ENCODE measurements around the gene ARMC10.

ARMC10 gene

GRCh38 chr7:103123529-103123928 lies 48.6 kb downstream of the ARMC10 start:
- no peak for TF ChIP-seq CTCF (IDR thresholded peaks at IDR 0.05)
- H3K36me3 ChIP-seq, result peaks cover 20% of the 10 kb centered on the region
- no peaks in the 10 kb centered on the region for H3K27me3 ChIP-seq
- no peaks in the 10 kb centered on the region for H3K9me3 ChIP-seq
- no peak overlapping the region for H3K4me3 ChIP-seq (ENCODE audit: low read depth in 1 of 2, low read length in 1 of 2)
- no peaks in the 10 kb centered on the region for H3K4me1 ChIP-seq (ENCODE audit: control insufficient read depth in 1 of 2, insufficient read depth in 1 of 2, low read depth in 1 of 2, low read length in 1 of 2)
- H3K27ac ChIP-seq, result no peak overlapping the region

GRCh38 chr7:103124429-103124979 lies 49.6 kb downstream of the ARMC10 start:
- no peaks in the 10 kb centered on the region for H3K27me3 ChIP-seq
- H3K27ac ChIP-seq, result no peak overlapping the region
- no peaks in the 10 kb centered on the region for H3K4me1 ChIP-seq (ENCODE audit: control insufficient read depth in 1 of 2, insufficient read depth in 1 of 2, low read depth in 1 of 2, low read length in 1 of 2)
- no peaks in the 10 kb centered on the region for H3K9me3 ChIP-seq
- peaks cover 19% of the 10 kb centered on the region for H3K36me3 ChIP-seq
- no peak overlapping the region for H3K4me3 ChIP-seq (ENCODE audit: low read depth in 1 of 2, low read length in 1 of 2)
- no peak for TF ChIP-seq CTCF (IDR thresholded peaks at IDR 0.05)

- H3K9me3 ChIP-seq, result no peaks in the 10 kb centered on the region
- TF ChIP-seq CTCF (IDR thresholded peaks at IDR 0.05), result no peak
- H3K27ac ChIP-seq, result no peak overlapping the region
- peaks cover 9% of the 10 kb centered on the region for H3K36me3 ChIP-seq
- H3K4me1 ChIP-seq (ENCODE audit: control insufficient read depth in 1 of 2, insufficient read depth in 1 of 2, low read depth in 1 of 2, low read length in 1 of 2), result no peaks in the 10 kb centered on the region
- no peak overlapping the region for H3K4me3 ChIP-seq (ENCODE audit: low read depth in 1 of 2, low read length in 1 of 2)
- H3K27me3 ChIP-seq, result no peaks in the 10 kb centered on the region
These were observed 52.1 kb downstream of the ARMC10 start for GRCh38 chr7:103127006-103127405.

- peaks cover 9% of the 10 kb centered on the region for H3K36me3 ChIP-seq
- H3K27ac ChIP-seq, result no peak overlapping the region
- H3K4me1 ChIP-seq (ENCODE audit: control insufficient read depth in 1 of 2, insufficient read depth in 1 of 2, low read depth in 1 of 2, low read length in 1 of 2), result no peaks in the 10 kb centered on the region
- H3K27me3 ChIP-seq, result no peaks in the 10 kb centered on the region
- H3K9me3 ChIP-seq, result no peaks in the 10 kb centered on the region
- H3K4me3 ChIP-seq (ENCODE audit: low read depth in 1 of 2, low read length in 1 of 2), result no peak overlapping the region
- TF ChIP-seq CTCF (IDR thresholded peaks at IDR 0.05), result no peak
These were observed 55.0 kb downstream of the ARMC10 start for GRCh38 chr7:103129702-103130549.

GRCh38 chr7:103130901-103131624 lies 56.1 kb downstream of the ARMC10 start:
- Histone ChIP-seq H3K9me3 (no peaks in the 10 kb centered on the region), H3K4me3 (ENCODE audit: low read depth in 1 of 2, low read length in 1 of 2) (no peak overlapping the region), H3K27ac (no peak overlapping the region), H3K27me3 (no peaks in the 10 kb centered on the region), H3K4me1 (ENCODE audit: control insufficient read depth in 1 of 2, insufficient read depth in 1 of 2, low read depth in 1 of 2, low read length in 1 of 2) (no peaks in the 10 kb centered on the region), H3K36me3 (peaks cover 9% of the 10 kb centered on the region)
- no peak for TF ChIP-seq CTCF (IDR thresholded peaks at IDR 0.05)
